SKM-1 (cell line): ENCODE results near the gene IFIT3.
"Not testable (repeated sequence)": the region's sequence is repeated elsewhere in the genome, so short reads cannot be mapped to it uniquely, and the experiment has no call there.

Source experiments
- DNase-seq: peaks from one replicate; lab custom pipeline; 2025; ENCODE audit not compliant: unreplicated experiment; lab: John Stamatoyannopoulos, UW

Gene IFIT3

DNA sequence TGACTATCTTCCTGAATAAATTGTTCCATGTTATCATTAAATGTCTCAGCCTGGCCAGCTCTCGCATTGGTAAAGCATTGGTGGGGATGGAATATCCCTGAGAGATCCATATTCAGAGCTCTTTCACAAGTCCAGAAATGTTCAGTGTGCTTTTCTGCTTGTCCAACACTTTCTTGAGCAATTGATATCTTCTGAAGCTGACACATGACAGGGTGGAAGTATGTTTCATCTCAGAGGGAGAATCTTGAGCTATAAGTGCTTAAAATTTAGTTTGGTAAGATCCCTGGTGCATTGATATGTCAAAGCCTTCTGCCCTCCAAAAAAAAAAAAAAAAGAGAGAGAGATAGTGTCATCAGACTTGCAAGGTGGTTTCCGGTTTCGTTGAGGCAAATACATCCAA is 7.4 kb downstream of the IFIT3 start:
- no peak for DNase-seq

DNA sequence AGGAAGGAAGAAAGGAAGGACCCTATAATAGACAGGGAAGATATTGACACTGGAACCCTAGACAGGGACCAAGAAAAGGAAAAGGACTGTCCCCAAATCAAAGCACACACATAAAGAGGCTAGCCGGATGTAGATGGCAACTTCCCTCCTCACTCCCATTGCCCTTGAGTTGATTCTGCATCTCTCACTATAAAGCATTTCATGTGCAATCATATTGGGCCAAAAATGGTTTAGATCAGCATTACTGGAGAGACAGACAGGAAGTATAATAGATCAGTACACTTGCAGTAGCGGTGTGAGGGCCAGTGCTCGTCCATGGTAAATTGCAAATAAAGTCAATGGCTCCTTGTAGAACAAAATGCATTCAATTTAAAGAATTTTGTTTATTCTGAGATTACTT is 8.4 kb downstream of the IFIT3 start:
- no peak for DNase-seq

DNA sequence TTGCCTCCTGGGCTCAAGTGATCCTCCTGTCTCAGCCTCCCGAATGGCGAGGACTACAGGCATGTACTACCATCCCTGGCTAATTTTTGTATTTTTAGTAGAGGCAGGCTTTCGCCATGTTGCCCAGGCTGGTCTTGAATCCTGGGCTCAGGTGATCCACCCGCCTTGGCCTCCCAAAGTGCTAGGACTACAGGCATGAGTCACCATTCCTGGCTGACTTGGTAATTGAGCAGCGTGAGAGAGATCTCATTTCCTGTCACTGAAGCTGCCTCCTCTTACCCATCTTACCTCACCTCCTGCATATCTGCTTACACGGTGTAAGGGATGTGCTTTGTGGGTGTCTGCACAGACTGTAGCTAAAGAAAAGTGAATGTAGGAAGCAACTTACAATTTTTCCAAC is 9.7 kb downstream of the IFIT3 start:
- DNase-seq, result no peak

DNA sequence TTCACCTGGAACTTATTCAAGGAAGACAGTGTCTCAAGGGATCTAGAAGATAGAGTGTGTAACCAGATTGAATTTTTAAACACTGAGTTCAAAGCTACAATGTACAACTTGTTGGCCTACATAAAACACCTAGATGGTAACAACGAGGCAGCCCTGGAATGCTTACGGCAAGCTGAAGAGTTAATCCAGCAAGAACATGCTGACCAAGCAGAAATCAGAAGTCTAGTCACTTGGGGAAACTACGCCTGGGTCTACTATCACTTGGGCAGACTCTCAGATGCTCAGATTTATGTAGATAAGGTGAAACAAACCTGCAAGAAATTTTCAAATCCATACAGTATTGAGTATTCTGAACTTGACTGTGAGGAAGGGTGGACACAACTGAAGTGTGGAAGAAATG is 10.9 kb downstream of the IFIT3 start:
- DNase-seq, result no peak

DNA sequence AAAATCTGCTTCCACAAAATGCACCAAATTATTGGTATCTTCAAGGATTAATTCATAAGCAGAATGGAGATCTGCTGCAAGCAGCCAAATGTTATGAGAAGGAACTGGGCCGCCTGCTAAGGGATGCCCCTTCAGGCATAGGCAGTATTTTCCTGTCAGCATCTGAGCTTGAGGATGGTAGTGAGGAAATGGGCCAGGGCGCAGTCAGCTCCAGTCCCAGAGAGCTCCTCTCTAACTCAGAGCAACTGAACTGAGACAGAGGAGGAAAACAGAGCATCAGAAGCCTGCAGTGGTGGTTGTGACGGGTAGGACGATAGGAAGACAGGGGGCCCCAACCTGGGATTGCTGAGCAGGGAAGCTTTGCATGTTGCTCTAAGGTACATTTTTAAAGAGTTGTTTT is 12.1 kb downstream of the IFIT3 start:
- DNase-seq, result no peak

DNA sequence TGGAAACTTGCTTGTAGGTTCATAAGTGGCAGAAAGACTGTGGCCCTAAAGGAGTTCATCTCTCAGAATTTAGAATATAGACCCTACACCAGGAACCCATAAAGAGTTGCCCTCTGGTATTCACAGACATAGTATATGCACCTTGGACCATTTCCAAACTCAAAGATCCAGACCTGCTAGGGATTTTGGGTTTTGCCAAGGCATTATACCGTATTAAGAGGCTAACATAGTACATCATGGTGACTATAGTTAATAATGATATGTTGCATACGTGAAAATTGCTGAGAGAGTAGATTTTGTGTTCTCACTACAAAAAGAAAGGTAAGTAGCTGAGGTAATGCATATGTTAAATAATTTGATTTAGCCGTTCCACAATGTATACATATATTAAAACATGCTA is 13.9 kb downstream of the IFIT3 start:
- no peak for DNase-seq

DNA sequence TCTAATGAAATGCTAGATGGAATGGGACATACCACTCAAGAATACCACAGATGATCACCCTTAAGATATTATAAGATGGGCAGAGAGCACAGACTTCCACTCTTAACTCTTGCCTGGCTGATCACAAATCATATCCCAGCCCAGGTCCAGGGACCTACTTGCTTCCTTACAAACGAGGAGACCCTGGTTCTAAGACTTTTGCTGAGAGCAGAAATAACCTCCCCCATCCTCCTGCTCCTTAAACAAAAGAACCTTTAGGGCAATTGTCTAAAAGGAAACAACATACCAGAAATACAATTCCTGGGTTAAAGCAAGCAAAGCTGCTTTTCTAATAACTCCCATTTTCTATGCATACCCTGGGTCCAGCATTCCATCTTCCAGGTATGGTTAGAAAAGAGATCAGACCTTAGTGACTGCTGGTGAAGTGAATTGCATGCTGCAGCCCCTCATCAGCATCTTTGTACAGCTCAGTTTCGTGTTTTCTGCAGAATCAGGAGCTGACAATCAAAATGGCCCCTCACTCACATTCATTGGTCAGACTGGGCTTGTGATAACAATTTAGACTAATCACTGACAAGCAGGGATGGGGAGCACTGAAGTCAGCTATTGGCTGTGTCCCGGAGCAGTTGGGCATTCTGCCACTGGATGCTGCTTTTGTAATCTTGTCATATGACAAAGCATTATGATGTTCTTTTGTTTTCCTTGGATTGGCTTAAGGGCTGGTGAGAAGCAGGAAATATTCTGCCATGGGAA is 14.6 kb downstream of the IFIT3 start:
- no peak for DNase-seq

DNA sequence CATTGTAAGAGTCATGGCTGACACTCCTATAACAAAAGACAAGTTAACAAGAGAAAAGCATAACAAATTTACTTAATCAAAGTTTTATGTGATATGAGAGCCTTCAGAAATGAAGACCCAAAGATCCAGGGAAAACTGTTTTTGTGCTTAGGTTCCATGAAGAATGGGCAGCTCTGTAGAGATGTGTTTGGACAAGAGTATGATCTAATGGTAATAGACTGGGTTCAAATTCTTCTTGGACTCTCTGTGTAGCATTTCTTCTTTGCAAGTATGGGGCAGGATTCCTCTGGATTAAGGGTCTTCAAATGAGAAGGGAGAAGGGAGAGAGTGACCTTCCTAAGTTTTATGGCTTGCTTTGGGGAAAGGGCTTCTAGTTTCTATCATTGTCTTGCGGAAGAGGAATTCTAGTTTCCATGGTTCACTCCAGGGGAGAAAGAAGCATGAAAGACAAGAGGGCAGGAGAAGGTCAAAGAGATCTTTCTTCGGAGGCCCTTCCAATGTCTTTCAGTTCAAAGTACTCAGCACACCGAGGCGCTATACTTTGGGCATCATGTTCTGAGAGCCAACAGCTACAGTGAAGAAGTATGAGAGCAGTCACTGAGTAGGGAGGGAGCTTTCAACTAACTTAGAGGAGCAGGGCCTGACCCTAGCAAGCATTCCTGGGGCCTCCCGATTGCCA is 15.4 kb downstream of the IFIT3 start:
- no peak for DNase-seq

DNA sequence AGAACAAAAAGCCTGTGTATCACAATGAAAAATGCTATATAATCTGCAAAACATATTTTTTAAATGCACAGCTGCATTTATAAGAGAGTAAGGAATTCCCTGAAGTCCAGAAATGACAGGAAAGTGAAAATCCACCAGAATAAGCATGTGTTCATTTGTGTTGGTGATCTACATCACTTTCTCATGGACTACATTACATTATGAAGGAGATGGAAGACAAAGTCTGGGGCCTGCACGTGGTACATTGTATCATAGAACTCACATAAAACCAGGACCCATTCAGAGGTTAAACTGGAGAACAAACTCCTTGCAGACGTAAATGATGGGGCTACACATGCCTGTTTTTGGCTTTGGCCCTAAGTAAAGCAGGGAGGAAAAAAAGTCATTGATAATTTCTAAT is 16.4 kb downstream of the IFIT3 start:
- no peak for DNase-seq

DNA sequence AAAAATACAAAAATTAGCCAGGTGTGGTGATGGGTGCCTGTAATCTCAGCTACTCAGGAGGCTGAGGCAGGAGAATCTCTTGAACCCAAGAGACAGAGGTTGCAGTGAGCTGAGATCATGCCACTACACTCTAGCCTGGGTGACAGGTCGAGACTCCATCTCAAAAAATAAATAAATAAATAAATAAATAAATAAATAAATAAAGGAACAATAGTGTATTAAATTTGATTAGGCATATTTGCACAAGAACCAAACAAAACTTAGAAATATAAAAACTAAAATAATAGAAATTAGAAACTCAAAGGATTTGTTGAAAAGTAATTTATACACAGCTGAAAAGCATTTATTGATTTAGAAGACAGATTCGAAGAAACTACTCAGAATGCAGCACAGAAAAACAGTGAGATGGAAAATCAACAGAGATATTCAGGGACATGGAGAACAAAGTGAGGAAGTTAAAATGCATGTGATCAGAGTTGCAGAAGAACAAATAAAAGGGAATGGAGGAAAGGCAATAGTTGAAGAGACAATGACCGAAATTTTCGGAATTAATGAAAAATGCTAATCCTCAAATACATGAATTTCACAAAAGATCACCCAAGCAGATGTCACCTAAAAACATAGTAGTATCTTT is 17.7 kb downstream of the IFIT3 start:
- DNase-seq, result no peak

DNA sequence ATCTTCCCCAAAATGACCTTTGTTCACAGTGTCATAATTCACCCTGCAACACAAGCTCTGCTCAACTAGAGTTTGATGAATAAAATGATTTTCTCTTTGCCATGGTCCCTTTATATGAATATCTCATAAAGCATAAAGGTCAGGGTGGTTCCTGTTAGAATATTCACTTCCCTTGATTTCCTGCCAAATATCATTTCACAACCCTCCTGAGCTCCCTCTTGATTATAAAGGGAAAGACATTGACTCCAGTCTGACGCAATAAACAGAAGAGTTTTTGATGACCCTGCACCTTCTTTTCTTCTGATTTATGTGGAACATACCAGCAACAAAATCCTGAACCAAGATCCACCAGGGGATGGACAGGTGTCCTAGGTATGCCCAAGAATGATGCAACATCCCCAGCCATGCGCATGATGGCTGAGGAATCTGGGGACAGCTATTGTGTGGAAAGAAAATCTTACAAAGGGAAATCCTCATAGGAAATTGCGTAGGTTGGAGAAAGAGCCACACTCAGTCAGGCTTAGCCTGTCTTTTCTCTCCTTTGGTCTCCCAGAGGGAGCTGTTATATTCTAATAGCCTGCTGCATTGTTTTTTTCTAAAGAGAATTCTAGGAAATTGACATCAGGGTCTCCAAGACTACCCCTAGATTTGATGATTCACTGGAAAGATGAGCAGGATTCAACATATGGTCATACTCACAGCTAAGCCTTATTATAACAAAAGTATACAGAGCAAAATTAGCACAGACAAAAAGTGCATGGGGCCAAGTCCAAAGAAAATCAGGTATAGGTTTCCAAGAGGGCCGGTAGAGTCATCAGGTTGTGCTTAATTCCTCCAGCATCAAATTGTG is 18.8 kb downstream of the IFIT3 start:
- no peak for DNase-seq

DNA sequence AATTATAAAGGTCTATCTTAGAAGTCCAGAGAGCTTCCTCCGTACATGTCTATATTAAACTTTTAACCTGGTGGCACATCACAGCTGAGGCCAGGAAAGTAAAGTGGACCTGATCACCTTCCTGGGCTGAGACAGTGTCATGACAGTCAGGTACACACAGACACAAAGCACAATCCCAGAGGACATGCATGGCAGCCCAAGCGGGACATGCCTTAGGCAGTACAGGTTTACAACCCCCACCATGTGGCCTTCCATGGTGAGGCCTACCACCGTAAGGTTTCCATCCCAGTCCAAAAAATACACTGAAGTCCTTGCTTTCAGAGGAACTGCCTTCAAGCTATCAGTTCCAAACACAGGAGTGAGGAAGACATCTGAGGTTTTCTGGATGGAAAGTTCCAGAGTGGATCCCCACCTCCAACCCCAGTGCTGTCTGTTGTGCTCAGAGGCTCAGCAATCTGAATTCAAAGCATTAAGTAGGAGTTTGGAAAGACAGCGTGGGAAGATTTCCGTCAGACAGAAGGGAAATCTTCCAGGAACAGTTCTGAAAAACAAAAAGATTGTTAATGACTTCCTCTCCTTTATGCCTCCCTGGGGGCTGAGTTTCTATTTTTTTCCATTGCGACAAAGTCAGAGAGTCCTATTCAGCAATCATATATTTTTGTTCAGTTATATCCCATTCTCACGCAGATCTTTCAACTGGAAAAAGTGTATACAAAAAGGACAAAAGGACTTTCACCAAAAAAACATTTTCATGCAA is 20.1 kb downstream of the IFIT3 start:
- DNase-seq, result no peak

DNA sequence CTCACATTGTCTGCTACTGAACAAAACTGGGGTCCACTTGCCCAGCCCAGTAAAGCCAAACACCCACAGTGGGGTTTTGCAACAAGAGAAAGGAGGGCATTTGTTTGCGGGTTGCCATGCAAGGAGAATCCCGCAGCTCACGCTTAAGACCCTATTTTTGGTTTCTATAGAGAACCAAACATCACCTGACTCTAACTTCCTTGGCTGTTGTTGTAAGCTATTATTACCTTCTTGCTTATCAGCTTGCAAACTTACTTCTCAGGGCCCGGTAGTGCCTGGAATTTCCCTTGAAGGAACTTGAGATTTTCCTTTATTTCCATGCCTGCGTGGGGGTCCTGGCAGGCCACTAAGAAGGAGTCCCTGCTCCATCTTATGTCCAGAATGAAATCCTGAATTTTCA is 20.7 kb downstream of the IFIT3 start:
- no peak for DNase-seq

DNA sequence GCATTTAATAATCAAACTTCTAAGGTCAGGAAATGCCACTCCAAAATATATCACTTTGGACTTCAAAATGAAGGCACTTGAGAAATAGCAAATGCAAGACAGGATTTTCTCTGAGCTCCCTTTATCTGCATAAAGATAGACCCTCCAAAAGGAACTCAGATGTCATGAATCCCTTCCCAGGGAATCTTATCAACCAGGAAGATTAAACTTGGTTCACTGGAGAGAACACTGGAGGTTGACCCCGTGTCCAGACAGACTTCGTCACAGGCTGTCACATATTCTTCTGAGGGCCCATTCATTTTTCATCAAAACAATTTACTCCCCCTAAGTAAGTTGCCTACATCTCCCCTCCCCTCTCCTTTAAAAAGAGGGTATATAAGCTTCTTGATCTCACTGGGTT is 21.2 kb downstream of the IFIT3 start:
- DNase-seq, result no peak

DNA sequence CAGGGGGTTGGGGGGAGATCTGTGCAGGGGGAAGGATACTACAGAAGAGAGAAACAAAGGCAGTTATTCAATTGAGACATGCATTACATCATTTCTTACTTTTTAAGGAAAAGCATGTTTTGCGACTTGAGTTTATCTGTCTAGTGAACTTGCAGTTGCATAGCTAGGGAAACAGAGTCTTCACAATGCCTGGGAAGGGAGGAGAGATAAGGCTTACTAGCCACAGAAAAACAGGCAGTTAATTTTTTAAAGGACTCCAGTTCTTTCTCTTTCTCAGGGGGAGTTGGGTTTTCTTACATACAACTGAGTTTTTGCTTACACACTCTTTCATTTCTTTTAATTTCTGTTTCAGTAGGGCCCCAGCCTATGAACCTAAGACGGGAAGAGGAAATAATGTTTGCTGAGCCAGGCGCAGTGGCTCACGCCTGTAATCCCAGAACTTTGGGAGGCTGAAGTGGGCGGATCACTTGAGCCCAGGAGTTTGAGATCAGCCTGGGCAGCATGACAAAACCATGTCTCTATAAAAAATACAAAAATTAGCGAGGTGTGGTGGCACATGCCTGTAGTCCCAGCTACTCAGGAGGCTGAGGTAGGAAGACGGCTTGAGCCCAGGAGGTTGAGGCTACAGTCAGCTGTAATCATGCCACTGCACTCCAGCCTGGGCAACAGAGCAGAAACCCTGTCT is 23.0 kb downstream of the IFIT3 start:
- not testable (repeated sequence) for DNase-seq

DNA sequence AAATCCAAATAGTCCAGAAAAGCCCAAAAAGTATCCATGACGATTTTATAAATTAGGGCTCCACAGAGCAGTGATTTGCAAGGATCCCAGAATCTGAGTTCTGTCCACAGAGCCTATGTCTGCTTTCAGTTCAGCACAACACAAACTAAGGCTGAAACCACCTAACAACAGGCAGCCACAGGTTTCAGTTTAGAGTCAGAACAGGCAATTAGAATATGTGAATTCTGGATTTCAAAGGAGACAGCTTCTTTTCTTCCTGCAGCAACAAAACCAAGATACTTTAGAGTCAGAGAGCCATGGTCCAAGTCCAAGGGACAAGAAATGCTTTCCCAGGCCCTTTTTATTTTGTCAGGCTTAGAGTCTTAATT is 23.6 kb downstream of the IFIT3 start:
- no peak for DNase-seq

DNA sequence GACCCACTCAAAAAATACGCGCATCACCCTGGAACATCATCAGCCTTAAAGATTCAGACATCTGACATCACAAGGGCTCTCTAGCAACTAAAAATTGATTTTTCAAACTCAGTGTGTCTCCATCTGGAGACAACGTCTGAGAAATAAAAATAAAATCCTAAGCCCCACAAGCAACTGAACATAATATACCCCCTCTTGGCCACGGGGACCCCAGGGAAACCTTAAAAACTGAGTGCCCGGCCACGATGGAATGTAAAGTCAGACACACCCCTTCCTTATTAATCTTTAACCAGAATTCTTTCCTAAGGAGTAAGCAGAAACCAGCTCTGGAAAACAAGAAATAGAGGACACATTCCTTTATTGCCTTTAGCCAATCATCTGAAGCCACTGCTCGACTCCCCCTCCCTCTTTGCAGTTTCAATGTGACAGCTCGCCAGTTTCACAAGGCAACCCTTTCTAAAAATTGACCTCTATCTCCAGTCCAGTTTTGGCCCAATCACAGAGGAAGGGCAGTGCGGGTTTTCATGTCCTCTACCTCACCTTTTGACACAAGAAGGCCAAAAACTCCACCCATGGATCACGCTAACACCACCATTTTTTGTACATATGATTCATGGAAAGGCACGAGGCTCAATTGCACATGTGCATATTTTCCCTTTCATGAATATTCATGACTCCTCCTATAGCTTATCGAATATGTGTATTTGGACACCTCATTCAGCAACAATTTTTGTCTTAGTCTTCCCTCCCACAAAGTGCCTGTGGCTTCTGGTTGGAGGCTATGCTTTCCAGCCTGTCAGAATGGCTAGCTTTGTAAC is 24.2 kb downstream of the IFIT3 start:
- no peak for DNase-seq

DNA sequence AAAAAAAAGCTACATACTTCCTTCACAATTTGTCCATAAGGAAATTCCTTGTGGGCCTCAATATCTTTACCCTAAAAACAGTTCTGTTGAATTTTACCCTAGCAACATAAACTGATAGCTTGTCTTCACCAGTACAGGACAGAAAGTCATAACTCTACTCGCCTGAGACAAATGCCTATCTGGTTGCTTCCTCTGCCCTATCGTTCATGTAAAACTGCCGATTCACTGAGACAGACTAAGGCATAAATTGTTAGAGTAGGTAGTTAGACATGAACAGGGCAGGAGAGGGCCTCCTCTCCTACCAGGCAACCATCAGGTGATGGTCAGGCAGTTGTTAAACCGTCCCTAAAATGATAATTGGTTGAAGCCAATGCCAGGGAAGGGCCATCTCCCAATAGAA is 25.0 kb downstream of the IFIT3 start:
- no peak for DNase-seq

DNA sequence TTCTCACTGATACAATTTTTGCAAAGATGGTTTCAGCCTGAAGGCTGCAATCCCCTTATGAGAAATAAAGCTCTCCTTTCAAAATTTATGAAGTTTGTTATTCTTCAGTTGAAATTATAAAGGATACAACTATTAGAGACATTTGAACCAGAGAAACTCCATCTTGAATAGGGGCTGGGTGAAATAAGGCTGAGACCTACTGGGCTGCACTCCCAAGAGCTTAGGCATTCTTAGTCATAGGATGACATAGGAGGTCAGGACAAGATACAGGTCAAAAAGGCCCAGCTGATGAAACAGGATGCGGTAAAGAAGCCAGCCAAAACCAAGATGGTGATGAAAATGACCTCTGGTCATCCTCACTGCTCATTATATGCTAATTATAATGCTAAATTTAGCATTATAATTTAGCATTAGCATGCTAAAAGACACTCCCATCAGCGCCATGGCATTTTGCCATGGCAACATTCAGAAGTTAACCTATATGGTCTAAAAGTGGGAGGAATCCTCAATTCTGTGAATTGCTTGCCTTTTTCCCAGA is 27.7 kb downstream of the IFIT3 start:
- no peak for DNase-seq
